IPS DF 6.9 (cell line): ENCODE measurements around the gene KCNN3.

ENCODE experiments used
- DNase-seq: peaks from one replicate; pipeline ENCODE4 v3.0.0-alpha.2; 2013; ENCODE audit warnings: low read depth, low spot score
- H3K27ac ChIP-seq: one replicate; pipeline ENCODE4 v1.5.1; 2013; ENCODE audit warnings: low read length, control low read depth
- H3K27me3 ChIP-seq: 2 replicates; pipeline ENCODE4 v1.6.1; 2013; ENCODE audit warnings: mild to moderate bottlenecking, low read length; ENCODE audit not compliant: control insufficient read depth, insufficient read depth
- H3K36me3 ChIP-seq: 2 replicates; pipeline ENCODE4 v1.6.1; 2013; ENCODE audit warnings: low read length; ENCODE audit not compliant: control insufficient read depth, insufficient read depth
- H3K4me1 ChIP-seq: 2 replicates; pipeline ENCODE4 v1.6.1; 2013; ENCODE audit warnings: low read length; ENCODE audit not compliant: control insufficient read depth, insufficient read depth
- H3K4me3 ChIP-seq: 2 replicates; pipeline ENCODE4 v1.5.1; 2013; ENCODE audit warnings: mild to moderate bottlenecking, low read length
- H3K9me3 ChIP-seq: 2 replicates; pipeline ENCODE4 v1.6.1; 2013; ENCODE audit warnings: low read length, inconsistent platforms; ENCODE audit not compliant: control insufficient read depth, insufficient read depth
- WGBS: extraction: QIAGEN DNeasy Blood & Tissue Kit; methylation state at CpG from one replicate; pipeline ENCODE4 v1.1.7; 2013; ENCODE audit warnings: mixed read lengths, missing lambda C conversion rate; ENCODE audit not compliant: insufficient read length, insufficient coverage; 5-methylcytosine and 5-hydroxymethylcytosine counted together

The KCNN3 gene

GRCh38 chr1:154816937-154817336 lies 53.1 kb downstream of the KCNN3 start:
- no CpG with 5 or more reads among the region's 2 CpGs for WGBS
- Histone ChIP-seq H3K4me1 (no peaks in the 10 kb centered on the region; the same call in 1 of the 2 replicates), H3K27me3 (no peaks in the 10 kb centered on the region)

GRCh38 chr1:154816369-154816768 lies 53.7 kb downstream of the KCNN3 start:
- no peaks in the 10 kb centered on the region for H3K27me3 ChIP-seq
- H3K36me3 ChIP-seq = no peaks in the 10 kb centered on the region
- WGBS = no CpG with 5 or more reads among the region's 6 CpGs

More at GRCh38 chr1:154816937-154817336, 53.1 kb downstream of the KCNN3 start:
- Histone ChIP-seq H3K4me3 (no peak overlapping the region), H3K36me3 (no peaks in the 10 kb centered on the region), H3K9me3 (no peaks in the 10 kb centered on the region), H3K27ac (no peak overlapping the region)
- no peak for DNase-seq

GRCh38 chr1:154813846-154814505 lies 56.1 kb downstream of the KCNN3 start:
- H3K4me3 ChIP-seq = no peak overlapping the region
- H3K4me1 ChIP-seq = no peaks in the 10 kb centered on the region; the same call in 1 of the 2 replicates
- DNase-seq = no peak
- H3K9me3 ChIP-seq = no peaks in the 10 kb centered on the region
- no CpG with 5 or more reads among the region's 8 CpGs for WGBS
- no peaks in the 10 kb centered on the region for H3K27me3 ChIP-seq
- no peak overlapping the region for H3K27ac ChIP-seq
- H3K36me3 ChIP-seq = no peaks in the 10 kb centered on the region

More at GRCh38 chr1:154816369-154816768, 53.7 kb downstream of the KCNN3 start:
- Histone ChIP-seq H3K4me1 (no peaks in the 10 kb centered on the region; the same call in 1 of the 2 replicates), H3K9me3 (no peaks in the 10 kb centered on the region), H3K4me3 (no peak overlapping the region), H3K27ac (no peak overlapping the region)
- DNase-seq = no peak

GRCh38 chr1:154813300-154813816 lies 56.7 kb downstream of the KCNN3 start:
- no peaks in the 10 kb centered on the region for H3K36me3 ChIP-seq
- H3K9me3 ChIP-seq = no peaks in the 10 kb centered on the region
- WGBS = no CpG with 5 or more reads among the region's 18 CpGs
- H3K27ac ChIP-seq = no peak overlapping the region
- DNase-seq = no peak
- no peaks in the 10 kb centered on the region for H3K27me3 ChIP-seq
- no peak overlapping the region for H3K4me3 ChIP-seq
- no peaks in the 10 kb centered on the region; the same call in 1 of the 2 replicates for H3K4me1 ChIP-seq

- no peak for DNase-seq
Measured at GRCh38 chr1:154812877-154813276, 57.2 kb downstream of the KCNN3 start.

GRCh38 chr1:154810571-154810970 lies 59.5 kb downstream of the KCNN3 start:
- Histone ChIP-seq H3K36me3 (no peaks in the 10 kb centered on the region), H3K9me3 (no peaks in the 10 kb centered on the region), H3K4me3 (no peak overlapping the region), H3K27me3 (no peaks in the 10 kb centered on the region), H3K4me1 (no peaks in the 10 kb centered on the region; the same call in 1 of the 2 replicates), H3K27ac (no peak overlapping the region)
- WGBS = no CpG with 5 or more reads among the region's 1 CpG
- no peak for DNase-seq

More at GRCh38 chr1:154812877-154813276, 57.2 kb downstream of the KCNN3 start:
- Histone ChIP-seq H3K4me3 (no peak overlapping the region), H3K36me3 (no peaks in the 10 kb centered on the region), H3K4me1 (no peaks in the 10 kb centered on the region; the same call in 1 of the 2 replicates), H3K9me3 (no peaks in the 10 kb centered on the region), H3K27me3 (no peaks in the 10 kb centered on the region), H3K27ac (no peak overlapping the region)
- no CpG with 5 or more reads among the region's 3 CpGs for WGBS

- Histone ChIP-seq H3K27ac (no peak overlapping the region), H3K36me3 (no peaks in the 10 kb centered on the region), H3K9me3 (no peaks in the 10 kb centered on the region), H3K4me1 (no peaks in the 10 kb centered on the region; the same call in 1 of the 2 replicates), H3K27me3 (no peaks in the 10 kb centered on the region), H3K4me3 (no peak overlapping the region)
- no CpG with 5 or more reads among the region's 7 CpGs for WGBS
- DNase-seq = no peak
Measured at GRCh38 chr1:154809436-154810413, 60.4 kb downstream of the KCNN3 start.

GRCh38 chr1:154808909-154809262 lies 61.2 kb downstream of the KCNN3 start:
- DNase-seq = no peak
- no peak overlapping the region for H3K27ac ChIP-seq
- H3K4me3 ChIP-seq = no peak overlapping the region
- no peaks in the 10 kb centered on the region; the same call in 1 of the 2 replicates for H3K4me1 ChIP-seq
- no peaks in the 10 kb centered on the region for H3K27me3 ChIP-seq
- no CpG with 5 or more reads among the region's 17 CpGs for WGBS
- H3K36me3 ChIP-seq = no peaks in the 10 kb centered on the region
- no peaks in the 10 kb centered on the region for H3K9me3 ChIP-seq

- no peak overlapping the region for H3K4me3 ChIP-seq
- no peaks in the 10 kb centered on the region; the same call in 1 of the 2 replicates for H3K4me1 ChIP-seq
- H3K36me3 ChIP-seq = no peaks in the 10 kb centered on the region
- no peaks in the 10 kb centered on the region for H3K9me3 ChIP-seq
- no peaks in the 10 kb centered on the region for H3K27me3 ChIP-seq
- no peak for DNase-seq
- H3K27ac ChIP-seq = no peak overlapping the region
- no CpG with 5 or more reads among the region's 12 CpGs for WGBS
Measured at GRCh38 chr1:154808261-154808908, 61.7 kb downstream of the KCNN3 start.

GRCh38 chr1:154807048-154807591 lies 63.0 kb downstream of the KCNN3 start:
- no CpG with 5 or more reads among the region's 12 CpGs for WGBS
- Histone ChIP-seq H3K4me1 (no peaks in the 10 kb centered on the region), H3K4me3 (no peak overlapping the region), H3K36me3 (no peaks in the 10 kb centered on the region), H3K27ac (no peak overlapping the region), H3K9me3 (no peaks in the 10 kb centered on the region), H3K27me3 (no peaks in the 10 kb centered on the region)
- DNase-seq = no peak
